HepG2 (cell line): ENCODE data around the gene DAB1. TPM values are rescaled to one million over a fixed set of nuclear protein-coding genes. Genes with fewer than 3 reads are reported as not detected.
A peak's percentile ranks its signal among the peaks of the same experiment; 100 is the strongest.

ENCODE experiments used
- ATAC-seq: fragments of 200-7000 bp; cut with Tn5 transposase; 3 replicates; pipeline ENCODE4 v1.9.1; 2020; ENCODE audit warnings: mild to moderate bottlenecking, moderate library complexity
- BruUV-seq: library from RNA; stranded (reverse); fragments of 400-500 nt; replicated peaks from 2 replicates; lab custom pipeline; 2021; lab: Mats Ljungman, UMichigan
- CTCF ChIA-PET: fragments of 300-600 bp; formaldehyde crosslinking; extraction: SDS; loops from one replicate; lab custom pipeline; 2021; ENCODE audit warnings: low total read pairs, inconsistent platforms, low intra/inter-chr PET ratio; lab: Yijun Ruan, JAX
- POLR2A ChIA-PET: fragments of 350-600 bp; sonication (Branson Sonifier 250); formaldehyde crosslinking; loops from one replicate; lab custom pipeline; 2020; ENCODE audit warnings: antibody characterized with exemption, inconsistent platforms; lab: Yijun Ruan, JAX
- DNase-seq: peaks from one replicate; pipeline ENCODE4 v3.0.0-alpha.2; 2015; ENCODE audit warnings: low spot score
- FAIRE-seq: peaks from 3 replicates; lab custom pipeline; 2011; peaks lifted over from hg19 to GRCh38; lab: Jason Lieb, UNC
- H2AFZ ChIP-seq: one replicate; pipeline ENCODE4 v1.6.1; 2011; ENCODE audit warnings: low read length, inconsistent platforms
- H3K27ac ChIP-seq: fragments of 300-600 bp; 3 replicates; pipeline ENCODE4 v1.8.0; 2011; ENCODE audit warnings: mixed run types, mild to moderate bottlenecking, mixed read lengths, low read length, inconsistent platforms; ENCODE audit not compliant: insufficient read depth; ENCODE audit errors: extremely low read length
- H3K27me3 ChIP-seq, 2 experiments: fragments of 200-600 bp in 1 of 2; 2 replicates in 1 of 2; 3 replicates in 1 of 2; pipeline versions ENCODE4 v1.6.0 to v1.8.0; 2011; ENCODE audit warnings: low read length in 2 of 2, mild to moderate bottlenecking in 2 of 2, moderate library complexity in 2 of 2, inconsistent platforms in 1 of 2; ENCODE audit not compliant: insufficient read depth in 2 of 2, control insufficient read depth in 1 of 2
- H3K36me3 ChIP-seq, 2 experiments: fragments of 200-600 bp in 1 of 2; replicated peaks in 1 of 2; 2 replicates in 1 of 2; 3 replicates in 1 of 2; pipeline versions ENCODE4 v1.5.1 to v1.8.0; 2011; ENCODE audit warnings: low read length in 2 of 2, inconsistent platforms in 1 of 2; ENCODE audit not compliant: insufficient read depth in 2 of 2, control insufficient read depth in 1 of 2
- H3K4me1 ChIP-seq: 2 replicates; pipeline ENCODE4 v1.5.1; 2012; ENCODE audit warnings: low read length, inconsistent platforms; ENCODE audit not compliant: insufficient read depth
- H3K4me2 ChIP-seq: 2 replicates; pipeline ENCODE4 v1.6.0; 2011; ENCODE audit warnings: low read depth, low read length, inconsistent platforms
- H3K4me3 ChIP-seq, 3 experiments: fragments of 200-600 bp in 1 of 3; sonication (generic), shearing (Covaris generic) in 1 of 3; replicated peaks in 1 of 3; 2 replicates each; pipeline ENCODE4 v1.5.1; 2011 to 2016; ENCODE audit warnings: low read length in 3 of 3, inconsistent platforms in 2 of 3, low read depth in 2 of 3, mild to moderate bottlenecking in 2 of 3, control low read depth in 1 of 3, mixed read lengths in 1 of 3; ENCODE audit not compliant: insufficient read depth in 1 of 3
- H3K79me2 ChIP-seq: one replicate; pipeline ENCODE4 v1.6.1; 2011; ENCODE audit warnings: low read length, inconsistent platforms; ENCODE audit not compliant: insufficient read depth
- H3K9ac ChIP-seq: 2 replicates; pipeline ENCODE4 v1.6.0; 2011; ENCODE audit warnings: mild to moderate bottlenecking, low read depth, low read length, inconsistent platforms; ENCODE audit not compliant: insufficient read depth
- H3K9me3 ChIP-seq: 2 replicates; pipeline ENCODE4 v1.5.1; 2012; ENCODE audit warnings: mild to moderate bottlenecking, low read length
- H4K20me1 ChIP-seq: 2 replicates; pipeline ENCODE4 v1.6.0; 2011; ENCODE audit warnings: inconsistent platforms, mild to moderate bottlenecking, low read length, moderate library complexity; ENCODE audit not compliant: insufficient read depth
- CC2D1A ChIP-seq: sonication (generic); formaldehyde crosslinking; IDR thresholded peaks from 2 replicates; pipeline ENCODE4 v1.8.1; 2023; ENCODE audit warnings: mild to moderate bottlenecking, missing genetic modification reagents
- DNMT1 ChIP-seq: sonication (generic); formaldehyde crosslinking; IDR thresholded peaks from 2 replicates; pipeline ENCODE4 v1.5.1; 2020; ENCODE audit warnings: mild to moderate bottlenecking, missing genetic modification reagents
- GATAD2A ChIP-seq: IDR thresholded peaks from 2 replicates; pipeline ENCODE4 v1.6.1; 2016
- HMG20B ChIP-seq: conservative IDR thresholded peaks from 2 replicates; pipeline ENCODE4 v1.6.1; 2016; ENCODE audit warnings: missing genetic modification reagents, missing compliant biosample characterization
- KLF11 ChIP-seq: IDR thresholded peaks from 2 replicates; pipeline ENCODE4 v1.6.1; 2016; ENCODE audit warnings: missing compliant biosample characterization
- MAFF ChIP-seq: IDR thresholded peaks from 2 replicates; pipeline ENCODE4 v1.6.1; 2011; ENCODE audit warnings: low read depth, low read length, improper control_type of control experiment
- MBD4 ChIP-seq: IDR thresholded peaks from 2 replicates; pipeline ENCODE4 v1.6.1; 2012; ENCODE audit warnings: low read length, inconsistent platforms, borderline replicate concordance
- MED1 ChIP-seq: sonication (generic); formaldehyde crosslinking; IDR thresholded peaks from 2 replicates; pipeline ENCODE4 v1.4.0; 2020; ENCODE audit warnings: missing genetic modification reagents
- MEF2D ChIP-seq: sonication (generic); formaldehyde crosslinking; IDR thresholded peaks from 2 replicates; pipeline ENCODE4 v1.5.1; 2020; ENCODE audit warnings: mild to moderate bottlenecking, missing genetic modification reagents
- NR2F1 ChIP-seq, 2 experiments: fragments of 450-650 bp in 1 of 2; formaldehyde crosslinking in 1 of 2; IDR thresholded peaks; 2 replicates each; pipeline versions ENCODE4 v1.5.0 to v1.6.1; 2016 to 2020; ENCODE audit warnings: mild to moderate bottlenecking in 1 of 2, missing compliant biosample characterization in 1 of 2, missing genetic modification reagents in 1 of 2, moderate library complexity in 1 of 2
- NR3C1 ChIP-seq: sonication (generic); formaldehyde crosslinking; IDR thresholded peaks from 2 replicates; pipeline ENCODE4 v1.4.0; 2020; ENCODE audit warnings: missing genetic modification reagents
- TOE1 ChIP-seq: sonication (generic); formaldehyde crosslinking; IDR thresholded peaks from 2 replicates; pipeline ENCODE4 v1.4.0; 2020; ENCODE audit warnings: mild to moderate bottlenecking, missing genetic modification reagents
- ZNF660 ChIP-seq: sonication (generic); formaldehyde crosslinking; IDR thresholded peaks from 2 replicates; pipeline ENCODE4 v1.5.1; 2020; ENCODE audit warnings: mild to moderate bottlenecking, low read depth, missing genetic modification reagents, borderline replicate concordance
- WGBS: methylation state at CpG from one replicate; pipeline ENCODE4 v1.1.6; 2017; ENCODE audit warnings: low lambda C conversion rate; 5-methylcytosine and 5-hydroxymethylcytosine counted together
- in situ Hi-C: cut with HindIII; loops from 2 replicates; pipeline ENCODE4 v1.10.0; 2017; ENCODE audit warnings: low pct_unique_long_range_greater_than_20kb; ENCODE audit not compliant: extremely low pct_ligation_motif_present
- intact Hi-C: fragments of 100-400 bp; cut with micrococcal nuclease; formaldehyde crosslinking; loops from one replicate; pipeline ENCODE4 v1.10.0; 2022; ENCODE audit not compliant: unreplicated experiment
- polyA plus RNA-seq, 8 experiments: library from polyadenylated mRNA; depleted of rRNA in 3 of 8; stranded (reverse) in 7 of 8; unstranded in 1 of 8; fragments of >200 nt; fragmentation: Illumina TruSeq in 4 of 8; extraction: Trizol in 4 of 8; gene quantifications; 2 replicates each; pipeline versions ENCODE4 v1.2.1 to v1.2.3, GENCODE V29; 2011 to 2016; ENCODE audit warnings: low read depth in 4 of 8, missing spikeins in 1 of 8, mixed read lengths in 1 of 8; ENCODE audit not compliant: insufficient read depth in 1 of 8
- total RNA-seq, 5 experiments: library from RNA; depleted of rRNA; stranded (reverse); fragments of >200 nt; fragmentation: Illumina TruSeq; extraction: Trizol; gene quantifications; 2 replicates each; pipeline ENCODE4 v1.2.3, GENCODE V29; 2016; ENCODE audit warnings: low read depth in 1 of 5
- TF ChIP-seq, protein P1 (sequence below): sonication (generic); formaldehyde crosslinking; conservative IDR thresholded peaks from 2 replicates; pipeline ENCODE4 v1.4.0; 2020; ENCODE audit warnings: missing genetic modification reagents
- TF ChIP-seq, protein P2 (sequence below): IDR thresholded peaks from 2 replicates; pipeline ENCODE4 v1.6.1; 2016; ENCODE audit warnings: missing compliant biosample characterization, missing genetic modification reagents, borderline replicate concordance
- TF ChIP-seq, protein P3 (sequence below): sonication (generic); formaldehyde crosslinking; conservative IDR thresholded peaks from 2 replicates; pipeline ENCODE4 v1.4.0; 2020; ENCODE audit warnings: mild to moderate bottlenecking, missing genetic modification reagents, moderate library complexity

Gene DAB1
- total and polyA plus RNA-seq, 2 of the 13 experiments (the other 11 are each of a cell fraction or from before 2014, with no cell fraction given): 0.04 to 0.13 TPM

DNA sequence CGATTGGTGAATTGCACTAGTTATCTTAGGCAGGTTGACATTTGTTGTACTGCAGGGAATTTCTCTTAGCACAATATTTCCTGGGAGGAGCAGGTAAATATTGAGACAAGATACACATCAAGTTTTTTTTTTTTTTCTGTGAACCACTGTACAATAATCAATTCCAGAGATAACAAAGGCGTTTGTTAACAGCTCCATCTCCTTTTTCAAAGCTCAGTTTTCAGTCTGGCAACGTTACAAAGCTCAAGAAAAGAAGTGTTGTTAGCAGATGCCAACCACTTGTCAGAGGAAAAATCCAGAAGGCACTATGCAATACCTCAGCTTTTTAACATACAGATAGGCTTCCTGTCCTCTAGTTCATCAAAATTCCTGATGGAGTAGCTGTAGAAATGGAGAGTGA, 40.9 kb upstream of the DAB1 start:
- H3K27me3 ChIP-seq: peaks cover 0 to 16% of the 10 kb centered on the region in 2 experiments; a peak in 1 of 5 replicates
- H3K36me3 ChIP-seq: no peaks in the 10 kb centered on the region
- H3K4me2 ChIP-seq: peak overlapping the region; percentile 30; the same call in 1 of the 2 replicates
- no peaks in the 10 kb centered on the region for H3K9me3 ChIP-seq
- peak overlapping the region in 1 of 3 experiments; percentile 5; a peak in 1 of 6 replicates for H3K4me3 ChIP-seq
- intact Hi-C loops (loop anchor here (2.0 kb wide), 1 partner anchor 42 kb away; no protein-coding TSS in a partner anchor), in situ Hi-C loops (no loop called here)
- no peaks in the 10 kb centered on the region for H4K20me1 ChIP-seq
- no peak overlapping the region for H2AFZ ChIP-seq
- BruUV-seq: no TSS peak
- WGBS: 1% methylated on average over 3 of the region's 3 CpGs
- peak overlapping the region; percentile 44 for H3K27ac ChIP-seq
- ChIA-PET POLR2A (interaction anchor here (0.7 to 1.0 kb wide), 3 partner anchors 41 to 186 kb away, joined by 3 read pairs; partner anchors contain the start of gene DAB1), CTCF (no interaction called here)
- H3K9ac ChIP-seq: no peak overlapping the region
- FAIRE-seq: peak; percentile 71
- H3K79me2 ChIP-seq: no peaks in the 10 kb centered on the region
- peak; percentile 90 for DNase-seq
- peaks cover 42% of the 10 kb centered on the region for H3K4me1 ChIP-seq
- ATAC-seq: peak; percentile 93
- TF ChIP-seq GATAD2A (CRISPR knock-in tag) (peak; percentile 88), DNMT1 (CRISPR knock-in tag) (no peak), MBD4 (peak; percentile 82; the same call in 1 of the 2 replicates), MED1 (CRISPR knock-in tag) (peak; percentile 54), ZNF660 (CRISPR knock-in tag) (no peak), NR3C1 (CRISPR knock-in tag) (no peak), MAFF (no peak), CC2D1A (CRISPR knock-in tag) (no peak), NR2F1 (CRISPR knock-in tag; IDR thresholded peaks at IDR 0.05) (no peak), HMG20B (peak; percentile 84), MEF2D (CRISPR knock-in tag) (no peak), KLF11 (0 out of 2 replicates have a peak, but pooled peaks have one; percentile 50), TOE1 (0 out of 2 replicates have a peak, but pooled peaks have one; percentile 64)
- TF ChIP-seq, protein P1, sequence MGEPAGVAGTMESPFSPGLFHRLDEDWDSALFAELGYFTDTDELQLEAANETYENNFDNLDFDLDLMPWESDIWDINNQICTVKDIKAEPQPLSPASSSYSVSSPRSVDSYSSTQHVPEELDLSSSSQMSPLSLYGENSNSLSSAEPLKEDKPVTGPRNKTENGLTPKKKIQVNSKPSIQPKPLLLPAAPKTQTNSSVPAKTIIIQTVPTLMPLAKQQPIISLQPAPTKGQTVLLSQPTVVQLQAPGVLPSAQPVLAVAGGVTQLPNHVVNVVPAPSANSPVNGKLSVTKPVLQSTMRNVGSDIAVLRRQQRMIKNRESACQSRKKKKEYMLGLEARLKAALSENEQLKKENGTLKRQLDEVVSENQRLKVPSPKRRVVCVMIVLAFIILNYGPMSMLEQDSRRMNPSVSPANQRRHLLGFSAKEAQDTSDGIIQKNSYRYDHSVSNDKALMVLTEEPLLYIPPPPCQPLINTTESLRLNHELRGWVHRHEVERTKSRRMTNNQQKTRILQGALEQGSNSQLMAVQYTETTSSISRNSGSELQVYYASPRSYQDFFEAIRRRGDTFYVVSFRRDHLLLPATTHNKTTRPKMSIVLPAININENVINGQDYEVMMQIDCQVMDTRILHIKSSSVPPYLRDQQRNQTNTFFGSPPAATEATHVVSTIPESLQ (CRISPR knock-in tag): no peak
- TF ChIP-seq, protein P2, sequence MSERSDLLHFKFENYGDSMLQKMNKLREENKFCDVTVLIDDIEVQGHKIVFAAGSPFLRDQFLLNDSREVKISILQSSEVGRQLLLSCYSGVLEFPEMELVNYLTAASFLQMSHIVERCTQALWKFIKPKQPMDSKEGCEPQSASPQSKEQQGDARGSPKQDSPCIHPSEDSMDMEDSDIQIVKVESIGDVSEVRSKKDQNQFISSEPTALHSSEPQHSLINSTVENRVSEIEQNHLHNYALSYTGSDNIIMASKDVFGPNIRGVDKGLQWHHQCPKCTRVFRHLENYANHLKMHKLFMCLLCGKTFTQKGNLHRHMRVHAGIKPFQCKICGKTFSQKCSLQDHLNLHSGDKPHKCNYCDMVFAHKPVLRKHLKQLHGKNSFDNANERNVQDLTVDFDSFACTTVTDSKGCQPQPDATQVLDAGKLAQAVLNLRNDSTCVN: peak; percentile 79; the same call in 1 of the 2 replicates
- TF ChIP-seq, protein P3, sequence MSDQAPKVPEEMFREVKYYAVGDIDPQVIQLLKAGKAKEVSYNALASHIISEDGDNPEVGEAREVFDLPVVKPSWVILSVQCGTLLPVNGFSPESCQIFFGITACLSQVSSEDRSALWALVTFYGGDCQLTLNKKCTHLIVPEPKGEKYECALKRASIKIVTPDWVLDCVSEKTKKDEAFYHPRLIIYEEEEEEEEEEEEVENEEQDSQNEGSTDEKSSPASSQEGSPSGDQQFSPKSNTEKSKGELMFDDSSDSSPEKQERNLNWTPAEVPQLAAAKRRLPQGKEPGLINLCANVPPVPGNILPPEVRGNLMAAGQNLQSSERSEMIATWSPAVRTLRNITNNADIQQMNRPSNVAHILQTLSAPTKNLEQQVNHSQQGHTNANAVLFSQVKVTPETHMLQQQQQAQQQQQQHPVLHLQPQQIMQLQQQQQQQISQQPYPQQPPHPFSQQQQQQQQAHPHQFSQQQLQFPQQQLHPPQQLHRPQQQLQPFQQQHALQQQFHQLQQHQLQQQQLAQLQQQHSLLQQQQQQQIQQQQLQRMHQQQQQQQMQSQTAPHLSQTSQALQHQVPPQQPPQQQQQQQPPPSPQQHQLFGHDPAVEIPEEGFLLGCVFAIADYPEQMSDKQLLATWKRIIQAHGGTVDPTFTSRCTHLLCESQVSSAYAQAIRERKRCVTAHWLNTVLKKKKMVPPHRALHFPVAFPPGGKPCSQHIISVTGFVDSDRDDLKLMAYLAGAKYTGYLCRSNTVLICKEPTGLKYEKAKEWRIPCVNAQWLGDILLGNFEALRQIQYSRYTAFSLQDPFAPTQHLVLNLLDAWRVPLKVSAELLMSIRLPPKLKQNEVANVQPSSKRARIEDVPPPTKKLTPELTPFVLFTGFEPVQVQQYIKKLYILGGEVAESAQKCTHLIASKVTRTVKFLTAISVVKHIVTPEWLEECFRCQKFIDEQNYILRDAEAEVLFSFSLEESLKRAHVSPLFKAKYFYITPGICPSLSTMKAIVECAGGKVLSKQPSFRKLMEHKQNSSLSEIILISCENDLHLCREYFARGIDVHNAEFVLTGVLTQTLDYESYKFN (CRISPR knock-in tag): peak; percentile 85
